ENCODE measurements around the gene DDX3Y.

The DDX3Y gene

DNA sequence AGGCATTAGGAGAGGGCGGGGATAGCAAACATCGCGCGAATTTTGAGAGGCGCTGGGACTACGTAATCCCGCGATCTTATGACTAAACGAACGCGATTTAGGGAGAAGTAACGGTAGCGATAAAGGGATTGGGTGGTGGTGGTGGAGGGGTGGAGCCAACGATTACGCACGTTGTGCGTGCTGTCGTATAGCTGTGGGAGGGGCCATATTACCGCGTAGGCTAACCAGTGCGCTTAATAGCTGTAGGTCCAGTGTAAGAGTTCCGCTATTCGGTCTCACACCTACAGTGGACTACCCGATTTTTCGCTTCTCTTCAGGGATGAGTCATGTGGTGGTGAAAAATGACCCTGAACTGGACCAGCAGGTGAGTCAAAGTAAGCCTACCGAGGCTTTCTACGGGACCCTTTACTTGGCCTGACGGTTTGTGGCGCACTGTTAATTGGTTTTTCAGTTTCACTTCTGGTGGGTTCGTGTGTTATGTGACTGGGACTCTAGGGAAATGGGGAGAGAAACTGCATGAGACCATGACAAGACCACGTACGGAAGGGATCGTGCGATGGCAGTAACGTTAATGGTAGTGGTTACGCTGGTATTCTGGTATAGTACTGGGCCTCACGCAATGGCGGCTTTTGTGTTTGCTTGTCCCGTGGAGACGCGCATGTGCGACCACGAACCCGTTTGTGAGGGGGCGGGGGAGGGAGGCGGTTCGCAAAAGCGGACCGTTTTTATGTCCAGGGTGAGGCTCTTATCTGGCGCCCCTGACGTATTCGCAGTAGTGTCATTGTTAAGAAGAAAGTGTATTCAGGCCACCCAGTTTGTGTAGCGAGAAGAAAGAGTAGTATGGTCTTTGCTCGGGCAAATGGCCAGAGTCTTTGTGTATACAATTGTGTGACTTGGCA is at the start of gene DDX3Y:
Gene DDX3Y (plus strand): TSS at position 251 of the 899 bp plus-strand sequence. CDS start 69 bp downstream, at position 320.
- no peak for DNase-seq

DNA sequence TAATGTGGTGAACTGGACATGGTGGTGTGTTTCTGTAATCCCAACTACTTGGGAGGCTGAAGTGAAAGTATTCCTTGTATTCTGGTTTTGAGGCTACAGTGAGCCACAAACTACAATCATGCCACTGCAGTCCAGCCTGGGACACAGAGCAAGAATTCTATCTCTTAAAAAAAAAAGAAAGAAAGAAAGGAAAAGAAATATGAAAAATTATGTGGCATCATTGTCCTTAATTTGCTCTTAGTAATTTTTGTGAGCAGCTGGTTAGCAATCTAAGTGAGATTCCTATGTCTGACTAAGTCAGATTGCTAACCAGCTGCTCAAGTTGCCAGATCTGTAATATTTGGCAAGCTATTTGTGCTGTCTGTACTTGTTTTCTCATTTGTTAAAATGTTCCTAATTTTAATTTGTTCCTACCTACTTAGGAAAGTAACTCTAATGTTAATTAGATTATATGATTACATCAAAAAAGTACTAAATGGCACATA is 48.8 kb upstream of the DDX3Y start:
- DNase-seq, result no peak

DNA sequence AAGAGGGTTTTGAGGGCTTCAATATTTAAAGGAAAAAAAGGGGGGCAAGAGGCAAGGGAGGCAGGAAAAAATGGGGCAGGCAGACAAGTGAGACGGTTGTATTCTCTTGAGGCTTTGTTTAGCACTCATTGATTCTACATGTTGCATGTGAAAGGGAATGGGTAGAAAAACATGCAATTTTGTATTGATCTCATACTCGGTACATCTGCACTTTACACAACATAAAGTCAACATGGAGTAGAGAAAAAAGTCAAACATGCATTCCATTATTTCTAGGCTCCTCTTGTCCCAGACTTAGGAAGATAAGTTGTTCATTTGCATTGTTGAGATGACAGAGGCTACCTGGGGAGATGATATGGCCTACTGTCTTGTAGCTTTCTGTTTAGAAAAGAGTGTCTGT is 36.7 kb upstream of the DDX3Y start:
- no peak for DNase-seq

DNA sequence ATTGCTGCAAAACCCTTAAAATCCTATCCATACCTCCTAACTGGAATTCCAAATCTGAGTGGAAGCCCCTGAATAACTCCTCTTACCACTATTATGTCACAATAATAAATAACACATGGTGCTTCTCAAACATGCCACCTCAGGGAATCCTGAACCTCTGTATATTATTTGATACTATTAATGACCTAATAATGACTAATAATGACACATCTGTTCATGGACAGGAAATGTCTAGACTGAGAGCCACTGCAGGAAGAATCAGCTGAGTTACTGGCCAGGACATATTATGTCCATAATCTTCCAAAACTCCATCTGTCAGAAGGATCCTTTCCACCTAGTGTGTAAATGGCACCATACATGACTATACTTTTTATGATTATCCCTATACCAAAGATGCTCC is 7.7 kb upstream of the DDX3Y start:
- no peak for DNase-seq

DNA sequence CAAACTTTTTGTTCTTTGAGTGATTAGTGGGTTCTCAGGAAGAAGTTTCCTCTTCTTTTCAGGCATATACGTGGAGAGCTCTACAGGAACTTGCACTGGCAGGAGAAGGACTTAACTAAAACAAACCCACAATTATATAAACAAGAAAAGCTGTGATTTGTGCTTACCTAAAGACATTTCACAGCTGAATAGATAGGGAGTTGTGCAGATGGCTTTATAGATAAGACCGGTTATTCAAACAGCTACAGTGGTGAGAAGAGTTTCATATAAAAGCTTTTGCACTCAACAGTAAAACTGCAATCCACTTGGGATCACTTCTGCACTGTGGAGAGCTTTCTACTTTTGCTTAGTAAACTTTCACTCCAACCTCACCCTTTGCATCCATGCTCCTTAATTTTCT is 6.1 kb upstream of the DDX3Y start:
- DNase-seq, result no peak

DNA sequence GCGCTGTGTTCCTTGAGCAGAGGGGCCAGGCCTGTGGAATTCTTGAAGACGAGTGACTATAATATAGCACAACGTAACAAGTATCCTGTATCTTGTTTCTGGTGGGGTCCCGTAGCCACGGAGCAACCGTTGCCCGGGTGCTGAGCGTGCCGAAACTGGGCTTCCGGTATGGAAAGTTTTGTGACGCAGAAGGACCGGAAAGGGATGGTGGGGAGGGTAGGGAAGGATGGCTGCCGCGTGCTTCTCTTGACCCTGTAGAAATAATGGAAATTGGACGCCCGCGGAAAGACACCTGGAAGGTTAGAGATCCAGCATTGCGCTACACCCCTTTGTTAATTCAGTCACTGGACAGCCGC is 827 bp downstream of the DDX3Y start:
- no peak for DNase-seq

DNA sequence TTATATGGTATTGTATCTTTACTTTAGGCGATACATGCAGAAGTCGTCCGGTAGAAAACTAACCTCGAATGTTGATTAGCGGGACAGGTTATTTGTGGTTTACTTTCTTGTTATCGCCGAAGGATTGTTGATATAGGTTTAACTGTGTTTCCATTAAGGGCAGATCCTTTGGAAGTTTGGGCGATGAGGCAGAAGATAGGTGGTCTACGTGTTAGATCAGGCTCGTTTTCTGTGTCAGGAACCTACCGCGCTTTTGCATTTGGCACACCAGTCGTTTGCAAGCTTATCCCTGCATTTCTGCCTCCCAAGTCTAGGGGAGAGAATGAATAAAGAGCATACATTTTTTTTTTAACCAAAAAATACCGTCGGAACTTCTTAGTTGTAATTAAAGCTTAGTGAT is 1.2 kb downstream of the DDX3Y start:
- DNase-seq, result no peak

DNA sequence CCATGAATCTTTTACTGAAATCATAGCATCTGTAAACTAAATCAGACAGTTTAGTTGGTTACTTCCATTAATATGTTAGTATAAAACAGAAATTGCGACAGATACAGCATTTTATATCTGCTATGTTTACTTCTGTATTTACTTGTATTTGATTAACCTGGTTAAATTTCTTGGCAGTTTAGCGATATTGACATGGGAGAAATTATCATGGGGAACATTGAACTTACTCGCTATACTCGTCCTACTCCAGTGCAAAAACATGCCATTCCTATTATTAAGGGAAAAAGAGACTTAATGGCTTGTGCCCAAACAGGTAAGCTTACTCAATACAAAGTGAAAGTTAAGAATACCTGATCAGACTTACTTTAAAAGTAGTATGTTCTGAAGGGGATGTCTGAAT is 8.9 kb downstream of the DDX3Y start:
- DNase-seq, result no peak

DNA sequence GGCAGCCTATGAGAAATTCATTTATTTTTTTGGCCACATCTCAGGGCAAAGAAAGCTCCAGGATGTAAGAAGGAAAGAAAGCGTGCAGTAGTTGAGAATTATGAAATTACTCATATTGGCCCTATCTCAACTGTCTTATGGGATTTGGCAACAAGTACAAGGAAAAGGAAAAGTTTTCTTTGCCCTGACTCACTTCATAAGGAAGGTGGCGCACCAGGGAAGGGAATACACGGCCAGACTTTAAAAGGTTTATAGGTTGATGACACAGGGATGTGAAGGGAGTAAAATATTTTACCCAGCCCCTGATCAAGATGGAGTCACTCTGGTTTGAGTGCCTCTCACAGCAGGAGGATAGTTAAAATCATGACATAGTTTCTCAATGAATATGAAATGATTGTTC is 23.4 kb downstream of the DDX3Y start:
- no peak for DNase-seq

DNA sequence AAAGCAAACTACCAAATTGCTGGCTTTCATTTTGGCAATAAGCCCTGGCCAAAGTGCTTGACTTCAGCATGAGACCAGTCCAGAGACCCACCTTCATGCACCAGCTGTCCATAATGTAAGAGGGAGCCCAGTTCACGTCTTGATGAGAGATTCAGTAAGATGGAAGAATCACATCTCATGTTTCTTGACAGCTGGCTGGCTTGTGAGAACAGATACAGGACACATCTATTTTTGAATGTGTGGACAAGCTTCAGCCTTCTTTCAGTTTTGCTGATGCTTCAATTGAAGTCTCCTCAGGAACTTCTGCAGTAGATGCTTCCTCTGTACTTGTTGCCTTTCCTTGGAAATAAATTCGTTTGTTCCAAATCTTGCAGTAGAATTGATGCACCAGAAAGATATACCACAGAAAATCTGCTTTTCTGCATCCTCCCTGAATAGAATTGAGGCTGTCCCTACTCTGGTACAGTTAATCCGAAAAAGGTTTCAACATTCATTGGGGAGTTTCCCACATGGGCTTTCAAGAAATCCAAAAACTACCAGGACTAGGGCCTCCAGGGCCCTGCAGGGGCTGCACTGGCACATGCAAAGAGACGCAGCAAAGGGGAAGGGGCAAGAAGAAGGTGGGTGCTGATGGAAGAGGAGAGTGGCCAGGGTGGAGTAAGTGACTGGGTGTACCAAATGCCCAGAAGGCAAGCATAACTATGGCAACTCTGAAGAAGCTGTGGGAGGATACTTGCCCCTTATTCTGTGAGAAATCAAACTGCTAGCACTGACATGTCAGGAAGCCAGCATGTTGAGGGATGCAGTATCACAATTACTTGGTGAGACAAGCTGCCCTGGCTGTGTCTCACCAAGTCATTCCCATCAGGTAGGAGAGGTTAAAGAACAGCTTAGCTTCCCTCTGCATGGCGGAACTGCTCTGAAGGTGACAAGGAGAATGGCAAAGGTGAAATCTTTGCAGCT is 37.3 kb downstream of the DDX3Y start:
- DNase-seq, result no peak
